ENCODE data around the gene KRTAP5-5. TPM values are rescaled to one million over a fixed set of nuclear protein-coding genes. Genes with fewer than 3 reads are reported as not detected.
"Not testable (repeated sequence)": the region's sequence is repeated elsewhere in the genome, so short reads cannot be mapped to it uniquely, and the experiment has no call there.

Gene KRTAP5-5, protein sequence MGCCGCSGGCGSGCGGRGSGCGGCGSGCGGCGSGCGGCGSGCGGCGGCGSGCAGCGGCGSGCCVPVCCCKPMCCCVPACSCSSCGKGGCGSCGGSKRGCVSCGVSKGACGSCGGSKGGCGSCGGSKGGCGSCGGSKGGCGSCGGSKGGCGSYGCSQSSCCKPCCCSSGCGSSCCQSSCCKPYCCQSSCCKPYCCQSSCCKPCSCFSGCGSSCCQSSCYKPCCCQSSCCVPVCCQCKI
- total RNA-seq (not detected), polyA plus RNA-seq (ENCODE audit: insufficient read depth, low read depth, low replicate concordance) (not detected)
- long read RNA-seq, donor 1, result 0 reads
- long read RNA-seq, donor 2, result 0 reads
- long read RNA-seq, donor 3, result 0 reads
- long read RNA-seq, donor 4, result 0 reads
- long read RNA-seq, donor 5, result 0 reads
- long read RNA-seq, donor 6, result 0 reads
- long read RNA-seq, donor 7, result 0 reads
- long read RNA-seq, donor 8, result 0 reads
- long read RNA-seq, donor 9, result 0 reads
- long read RNA-seq, donor 10, result 0 reads

DNA sequence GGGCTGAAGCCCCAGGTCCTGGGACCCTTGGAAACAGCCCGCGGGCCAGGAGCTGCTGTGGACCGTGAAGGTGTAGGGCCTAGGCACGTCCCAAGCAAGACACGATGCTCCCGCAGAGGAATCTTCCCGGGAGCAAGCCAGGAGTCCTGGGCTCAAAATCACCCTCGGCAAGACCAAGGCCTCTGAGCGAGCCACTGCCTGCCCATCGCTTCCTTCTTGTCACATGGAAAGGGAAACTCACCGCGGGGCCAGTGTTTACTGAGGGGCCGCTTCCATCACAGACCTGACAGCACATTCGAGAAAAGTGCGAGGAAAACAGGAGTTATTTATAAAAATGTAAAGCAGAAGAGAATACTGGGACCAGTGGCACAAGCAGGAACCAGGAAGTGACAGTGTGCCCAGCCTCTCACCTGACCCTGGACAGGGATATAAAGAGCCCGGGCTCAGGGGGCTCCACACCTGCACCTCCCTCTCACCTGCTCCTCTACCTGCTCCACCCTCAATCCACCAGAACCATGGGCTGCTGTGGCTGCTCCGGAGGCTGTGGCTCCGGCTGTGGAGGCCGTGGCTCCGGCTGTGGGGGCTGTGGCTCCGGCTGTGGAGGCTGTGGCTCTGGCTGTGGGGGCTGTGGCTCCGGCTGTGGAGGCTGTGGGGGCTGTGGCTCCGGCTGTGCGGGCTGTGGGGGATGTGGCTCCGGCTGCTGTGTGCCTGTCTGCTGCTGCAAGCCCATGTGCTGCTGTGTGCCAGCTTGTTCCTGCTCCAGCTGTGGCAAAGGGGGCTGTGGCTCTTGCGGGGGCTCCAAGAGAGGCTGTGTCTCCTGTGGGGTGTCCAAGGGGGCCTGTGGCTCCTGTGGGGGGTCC, at the start of gene KRTAP5-5:
TSS of gene KRTAP5-5 (plus strand) at position 450 of the 860 bp plus-strand sequence. CDS start at position 516, 66 bp downstream.
- no peak within 1 kb of the TSS for H3K9ac ChIP-seq (ENCODE audit: low read length in 3 of 3)
- no peaks in the 10 kb centered on the region for H3K9me3 ChIP-seq (ENCODE audit: control insufficient read depth in 2 of 3, insufficient read depth in 1 of 3, low read length in 3 of 3)
- no peak within 1 kb of the TSS for H3K27ac ChIP-seq (ENCODE audit: low read depth in 2 of 2, low read length in 2 of 2)
- DNase-seq (peak in 1 of 5 donors; percentile 54), FAIRE-seq (no peak)
- intact Hi-C loops (cut with DNase I), result no loop called here
- no peaks in the 10 kb centered on the region for H3K4me1 ChIP-seq (ENCODE audit: control insufficient read depth in 2 of 3, insufficient read depth in 2 of 3, low read depth in 1 of 3, low read length in 3 of 3)
- no peaks in the 10 kb centered on the region for H3K36me3 ChIP-seq (ENCODE audit: control insufficient read depth in 2 of 3, insufficient read depth in 3 of 3, low read length in 3 of 3)
- no peaks in the 10 kb centered on the region for H3K27me3 ChIP-seq (ENCODE audit: control insufficient read depth, insufficient read depth, low read length)
- TF ChIP-seq, protein P1, sequence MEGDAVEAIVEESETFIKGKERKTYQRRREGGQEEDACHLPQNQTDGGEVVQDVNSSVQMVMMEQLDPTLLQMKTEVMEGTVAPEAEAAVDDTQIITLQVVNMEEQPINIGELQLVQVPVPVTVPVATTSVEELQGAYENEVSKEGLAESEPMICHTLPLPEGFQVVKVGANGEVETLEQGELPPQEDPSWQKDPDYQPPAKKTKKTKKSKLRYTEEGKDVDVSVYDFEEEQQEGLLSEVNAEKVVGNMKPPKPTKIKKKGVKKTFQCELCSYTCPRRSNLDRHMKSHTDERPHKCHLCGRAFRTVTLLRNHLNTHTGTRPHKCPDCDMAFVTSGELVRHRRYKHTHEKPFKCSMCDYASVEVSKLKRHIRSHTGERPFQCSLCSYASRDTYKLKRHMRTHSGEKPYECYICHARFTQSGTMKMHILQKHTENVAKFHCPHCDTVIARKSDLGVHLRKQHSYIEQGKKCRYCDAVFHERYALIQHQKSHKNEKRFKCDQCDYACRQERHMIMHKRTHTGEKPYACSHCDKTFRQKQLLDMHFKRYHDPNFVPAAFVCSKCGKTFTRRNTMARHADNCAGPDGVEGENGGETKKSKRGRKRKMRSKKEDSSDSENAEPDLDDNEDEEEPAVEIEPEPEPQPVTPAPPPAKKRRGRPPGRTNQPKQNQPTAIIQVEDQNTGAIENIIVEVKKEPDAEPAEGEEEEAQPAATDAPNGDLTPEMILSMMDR (IDR thresholded peaks at IDR 0.05; ENCODE audit: borderline replicate concordance, extremely low read depth, insufficient read depth), result no peak
- H3K4me3 ChIP-seq (ENCODE audit: low read length in 3 of 3), result no peak within 1 kb of the TSS

DNA sequence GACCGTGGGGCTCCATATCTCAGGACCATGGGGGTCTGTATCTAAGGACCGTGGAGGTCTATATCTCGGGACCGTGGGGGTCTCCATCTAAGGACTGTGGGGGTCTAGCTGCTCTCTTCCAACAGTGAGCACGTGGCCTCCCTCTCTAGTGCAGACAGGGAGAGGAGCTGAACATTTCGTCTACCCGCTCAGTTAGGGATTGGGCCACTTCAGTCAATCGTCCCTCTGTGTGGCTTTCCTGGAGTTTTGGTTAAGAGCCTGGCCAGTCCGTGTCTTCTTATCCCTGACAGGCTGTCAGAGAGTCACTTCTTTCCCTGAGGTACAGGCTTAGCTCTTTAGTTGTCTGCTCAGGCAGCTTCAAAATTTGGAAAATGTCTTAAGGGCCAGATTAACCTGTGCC, 47.6 kb upstream of the KRTAP5-5 start:
- H3K27ac ChIP-seq (ENCODE audit: low read depth in 2 of 2, low read length in 2 of 2), result no peak overlapping the region
- intact Hi-C loops (cut with DNase I), result no loop called here
- H3K9me3 ChIP-seq (ENCODE audit: control insufficient read depth in 2 of 3, insufficient read depth in 1 of 3, low read length in 3 of 3), result peaks cover 0 to 4% (median 0%) of the 10 kb centered on the region in 3 donors
- no peak for DNase-seq
- no peak overlapping the region for H3K9ac ChIP-seq (ENCODE audit: low read length in 3 of 3)
- no peaks in the 10 kb centered on the region for H3K4me1 ChIP-seq (ENCODE audit: control insufficient read depth in 2 of 3, insufficient read depth in 2 of 3, low read depth in 1 of 3, low read length in 3 of 3)
- no peaks in the 10 kb centered on the region for H3K36me3 ChIP-seq (ENCODE audit: control insufficient read depth in 2 of 3, insufficient read depth in 3 of 3, low read length in 3 of 3)
- no peak overlapping the region for H3K4me3 ChIP-seq (ENCODE audit: low read length in 3 of 3)
- no peak for FAIRE-seq
- TF ChIP-seq, protein P1 (IDR thresholded peaks at IDR 0.05; ENCODE audit: borderline replicate concordance, extremely low read depth, insufficient read depth), result no peak
- no peaks in the 10 kb centered on the region for H3K27me3 ChIP-seq (ENCODE audit: control insufficient read depth, insufficient read depth, low read length)

DNA sequence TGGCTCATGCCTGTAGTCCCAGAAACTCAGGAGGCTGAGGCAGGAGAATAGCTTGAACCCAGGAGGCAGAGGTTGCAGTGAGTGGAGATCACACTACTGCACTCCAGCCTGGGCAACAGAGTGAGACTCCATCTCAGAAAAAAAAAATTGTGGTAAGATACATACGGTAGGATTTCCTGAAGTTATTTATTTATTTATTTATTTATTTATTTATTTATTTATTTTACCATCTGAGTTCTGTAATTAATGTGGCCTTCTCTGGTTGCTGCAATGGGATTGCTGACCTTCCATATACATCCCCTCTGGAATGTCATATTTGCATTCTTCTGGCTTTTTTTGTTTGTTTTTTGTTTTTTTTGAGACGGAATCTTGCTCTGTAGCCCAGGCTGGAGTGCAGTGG, 46.7 kb upstream of the KRTAP5-5 start:
- FAIRE-seq; H3K9ac ChIP-seq (ENCODE audit: low read length in 3 of 3); H3K36me3 ChIP-seq (ENCODE audit: control insufficient read depth in 2 of 3, insufficient read depth in 3 of 3, low read length in 3 of 3); H3K4me1 ChIP-seq (ENCODE audit: control insufficient read depth in 2 of 3, insufficient read depth in 2 of 3, low read depth in 1 of 3, low read length in 3 of 3); H3K27ac ChIP-seq (ENCODE audit: low read depth in 2 of 2, low read length in 2 of 2); intact Hi-C loops (cut with DNase I); H3K4me3 ChIP-seq (ENCODE audit: low read length in 3 of 3); H3K9me3 ChIP-seq (ENCODE audit: control insufficient read depth in 2 of 3, insufficient read depth in 1 of 3, low read length in 3 of 3); H3K27me3 ChIP-seq (ENCODE audit: control insufficient read depth, insufficient read depth, low read length): not testable (repeated sequence)
- peak in 1 of 5 donors; percentile 7 for DNase-seq

DNA sequence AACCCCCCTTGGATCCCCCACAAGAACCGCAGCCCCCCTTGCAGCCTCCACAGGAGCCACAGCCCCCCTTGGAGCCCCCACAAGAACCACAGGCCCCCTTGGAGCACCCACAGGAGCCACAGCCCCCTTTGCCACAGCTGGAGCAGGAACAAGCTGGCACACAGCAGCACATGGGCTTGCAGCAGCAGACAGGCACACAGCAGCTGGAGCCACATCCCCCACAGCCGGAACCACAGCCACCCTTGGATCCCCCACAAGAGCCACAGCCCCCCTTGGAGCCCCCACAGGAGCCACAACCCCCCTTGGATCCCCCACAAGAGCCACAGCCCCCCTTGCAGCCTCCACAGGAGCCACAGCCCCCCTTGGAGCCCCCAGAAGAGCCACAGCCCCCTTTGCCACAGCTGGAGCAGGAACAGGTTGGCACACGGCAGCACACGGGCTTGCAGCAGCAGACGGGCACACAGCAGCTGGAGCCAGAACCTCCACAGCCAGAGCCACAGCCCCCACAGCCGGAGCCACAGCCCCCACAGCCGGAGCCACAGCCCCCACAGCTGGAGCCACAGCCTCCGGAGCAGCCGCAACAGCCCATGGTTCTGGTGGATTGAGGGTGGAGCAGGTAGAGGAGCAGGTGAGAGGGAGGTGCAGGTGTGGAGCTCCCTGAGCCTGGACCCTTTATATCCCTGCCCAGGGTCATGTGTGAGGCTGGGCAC, 44.8 kb upstream of the KRTAP5-5 start, which contains the start of gene KRTAP5-1:
TSS of gene KRTAP5-1 (minus strand) at position 623 of the 710 bp plus-strand sequence. CDS start at position 589, 34 bp downstream.
- H3K27me3 ChIP-seq (ENCODE audit: control insufficient read depth, insufficient read depth, low read length); H3K9me3 ChIP-seq (ENCODE audit: control insufficient read depth in 2 of 3, insufficient read depth in 1 of 3, low read length in 3 of 3); FAIRE-seq; H3K27ac ChIP-seq (ENCODE audit: low read depth in 2 of 2, low read length in 2 of 2); H3K4me3 ChIP-seq (ENCODE audit: low read length in 3 of 3); H3K9ac ChIP-seq (ENCODE audit: low read length in 3 of 3); H3K36me3 ChIP-seq (ENCODE audit: control insufficient read depth in 2 of 3, insufficient read depth in 3 of 3, low read length in 3 of 3); intact Hi-C loops (cut with DNase I); H3K4me1 ChIP-seq (ENCODE audit: control insufficient read depth in 2 of 3, insufficient read depth in 2 of 3, low read depth in 1 of 3, low read length in 3 of 3): not testable (repeated sequence)
- DNase-seq, result peak in 1 of 5 donors; percentile 48

Data from kidney (tissue), 22 donors.